Lung (tissue), 16 donors: ENCODE data around the gene TMEM45B. TPM values are rescaled to one million over a fixed set of nuclear protein-coding genes. Genes with fewer than 3 reads are reported as not detected.

Source experiments
- ATAC-seq: fragments of 200-7000 bp; cut with Tn5 transposase; one replicate; pipeline ENCODE4 v1.9.1; 2020; ENCODE audit warnings: moderate number of reproducible peaks; ENCODE audit not compliant: insufficient read depth, low FRiP score
- DNase-seq, 3 donors: peaks; one replicate each; pipeline ENCODE4 v3.0.0-alpha.2; 2013 to 2017
- H3K27ac ChIP-seq, 2 donors: one replicate each; pipeline ENCODE4 v1.5.1; 2013; ENCODE audit warnings: mild to moderate bottlenecking in 2 of 2, moderate library complexity in 2 of 2, control low read depth in 1 of 2, inconsistent platforms in 1 of 2, low read depth in 1 of 2, low read length in 1 of 2
- H3K27me3 ChIP-seq, 3 donors: one replicate each; pipeline ENCODE4 v1.5.1; 2013; ENCODE audit warnings: low read length in 2 of 3; ENCODE audit not compliant: control insufficient read depth in 3 of 3, insufficient read depth in 3 of 3
- H3K36me3 ChIP-seq, 4 donors: one replicate each; pipeline ENCODE4 v1.5.1; 2013; ENCODE audit warnings: low read length in 4 of 4, mild to moderate bottlenecking in 1 of 4, moderate library complexity in 1 of 4; ENCODE audit not compliant: control insufficient read depth in 4 of 4, insufficient read depth in 4 of 4
- H3K4me1 ChIP-seq, 5 donors: one replicate each; pipeline ENCODE4 v1.5.1; 2013; ENCODE audit warnings: low read length in 5 of 5, mild to moderate bottlenecking in 2 of 5, moderate library complexity in 1 of 5; ENCODE audit not compliant: control insufficient read depth in 5 of 5, insufficient read depth in 5 of 5
- H3K4me3 ChIP-seq: one replicate; pipeline ENCODE4 v1.5.1; 2013; ENCODE audit warnings: mild to moderate bottlenecking, control low read depth, moderate library complexity
- H3K9ac ChIP-seq, 2 donors: one replicate each; pipeline ENCODE4 v1.5.1; 2013; ENCODE audit warnings: low read length in 2 of 2, control low read depth in 1 of 2; ENCODE audit not compliant: insufficient read depth in 1 of 2
- H3K9me3 ChIP-seq, 4 donors: one replicate each; pipeline ENCODE4 v1.5.1; 2013; ENCODE audit warnings: low read length in 3 of 4, mild to moderate bottlenecking in 1 of 4, moderate library complexity in 1 of 4; ENCODE audit not compliant: control insufficient read depth in 4 of 4, insufficient read depth in 3 of 4
- CTCF ChIP-seq: IDR thresholded peaks from 2 replicates; pipeline ENCODE4 v1.5.1; 2012; ENCODE audit warnings: mild to moderate bottlenecking; ENCODE audit errors: control extremely low read depth, extremely low read depth
- WGBS, 2 donors: extraction: QIAGEN DNeasy Blood & Tissue Kit; methylation state at CpG; one replicate each; pipeline ENCODE4 v1.1.7; 2013; 5-methylcytosine and 5-hydroxymethylcytosine counted together
- long read RNA-seq, 5 donors: transcript quantifications; one replicate each; lab custom pipeline, GENCODE V29; 2026
- polyA plus RNA-seq, 2 donors: library from polyadenylated mRNA; stranded (reverse); fragments of 200-250 nt; gene quantifications; one replicate each; pipeline ENCODE4 v1.2.1, GENCODE V29; 2013
- total RNA-seq, 2 donors: library from RNA; depleted of rRNA in 1 of 2; stranded (reverse); fragments of >200 nt in 1 of 2; gene quantifications; one replicate each; pipeline ENCODE4 v1.2.1, GENCODE V29; 2014 to 2021
- donor health status: control.
- donor health status: control.
- donor health status: Bipolar disorder and iron deficiency.
- donor health status: healthy.
- donor health status: DM: yes; HTN: yes; CAD: no.

The TMEM45B gene
- total RNA-seq (10 to 100 TPM; 11.6 to 20.5 TPM), polyA plus RNA-seq (10 to 100 TPM; 15.0 to 17.0 TPM)
- long read RNA-seq, donor 1 = 0 reads
- long read RNA-seq, donor 2, partial matches to known transcripts = 21 of 21 reads
- long read RNA-seq, donor 2, other reads (novel, unspliced or antisense) = 0 of 21 reads
- long read RNA-seq, donor 3 = 0 reads
- long read RNA-seq, donor 4 = 0 reads
- long read RNA-seq, donor 5 = 0 reads

- Histone ChIP-seq H3K27ac (peak within 1 kb of the TSS in 1 of 2 donors; percentile 65), H3K4me1 (no peaks in the 10 kb centered on the region), H3K27me3 (peaks cover 0 to 19% (median 7%) of the 10 kb centered on the region in 3 donors), H3K9me3 (peaks cover 0 to 2% (median 0%) of the 10 kb centered on the region in 4 donors), H3K4me3 (peak within 1 kb of the TSS; percentile 45), H3K36me3 (no peaks in the 10 kb centered on the region), H3K9ac (no peak within 1 kb of the TSS)
- WGBS, 2 donors = 3 to 4% methylated on average over 48 to 68 of the region's 68 CpGs
- DNase-seq (peak; percentile 17 to 36 (median 22)), ATAC-seq (peak; percentile 84)
- no peak for TF ChIP-seq CTCF
These were observed at the start of gene TMEM45B for GRCh38 chr11:129815596-129816461. TSS of gene TMEM45B (plus strand) at chr11:129815848. CDS start at chr11:129852483, 36,635 bp downstream.

DNA sequence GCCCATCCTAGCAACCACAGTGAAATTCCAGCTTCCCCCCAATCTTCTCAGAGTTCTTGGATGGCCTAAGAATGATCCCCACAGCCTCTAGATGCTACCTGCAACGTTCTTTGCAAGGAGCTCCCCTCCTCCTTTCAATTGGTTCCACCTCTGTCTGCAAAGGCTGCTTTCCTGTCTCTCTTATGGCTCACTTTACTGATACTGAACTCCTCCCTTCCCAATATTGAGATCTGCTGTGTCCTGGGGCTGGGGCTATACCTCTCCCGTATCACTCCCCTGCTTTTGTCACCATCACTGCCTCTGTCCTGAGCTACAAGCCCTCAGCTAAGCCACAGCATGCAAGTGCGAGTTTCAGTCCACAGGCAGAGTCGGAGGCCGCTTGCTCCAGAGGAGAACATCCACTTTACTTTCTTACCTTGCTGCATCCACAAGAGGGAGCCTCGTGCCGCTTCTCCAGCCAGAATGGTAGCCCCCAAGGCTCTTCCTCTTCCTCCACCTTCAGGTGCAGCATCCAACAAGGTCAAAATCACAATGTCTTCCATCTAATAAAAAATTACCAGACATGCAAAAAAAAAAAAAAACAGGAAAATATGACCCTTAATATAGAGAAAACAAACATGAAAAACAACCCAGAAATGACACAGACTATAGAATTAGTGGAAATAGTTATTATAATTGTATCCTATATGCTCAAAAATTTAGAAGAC, 48.6 kb upstream of the TMEM45B start:
- Histone ChIP-seq H3K4me1 (no peaks in the 10 kb centered on the region), H3K9me3 (peaks cover 0 to 2% (median 0%) of the 10 kb centered on the region in 4 donors), H3K27me3 (no peaks in the 10 kb centered on the region), H3K36me3 (no peaks in the 10 kb centered on the region), H3K27ac (no peak overlapping the region), H3K9ac (no peak overlapping the region), H3K4me3 (no peak overlapping the region)
- WGBS, 2 donors = 20 to 21% methylated on average over 7 of the region's 7 CpGs
- DNase-seq = no peak
- no peak for TF ChIP-seq CTCF
- ATAC-seq = no peak

- H3K9me3 ChIP-seq = peaks cover 0 to 2% (median 0%) of the 10 kb centered on the region in 4 donors
- no peak for TF ChIP-seq CTCF
- H3K27ac ChIP-seq = no peak overlapping the region
- WGBS, 2 donors = 72 to 77% methylated on average over 4 of the region's 4 CpGs
- no peaks in the 10 kb centered on the region for H3K4me1 ChIP-seq
- H3K9ac ChIP-seq = no peak overlapping the region
- ATAC-seq (no peak), DNase-seq (no peak)
- H3K4me3 ChIP-seq = no peak overlapping the region
- H3K36me3 ChIP-seq = no peaks in the 10 kb centered on the region
- no peaks in the 10 kb centered on the region for H3K27me3 ChIP-seq
These were observed 47.8 kb upstream of the TMEM45B start for GRCh38 chr11:129767827-129768226.
